Prostate gland (tissue), 2 donors: ENCODE results near the gene PRX. TPM values are rescaled to one million over a fixed set of nuclear protein-coding genes. Genes with fewer than 3 reads are reported as not detected.
"Not testable (repeated sequence)": the region's sequence is repeated elsewhere in the genome, so short reads cannot be mapped to it uniquely, and the experiment has no call there.

Source experiments
- DNase-seq: peaks from one replicate; pipeline ENCODE4 v3.0.0-alpha.2; 2019; ENCODE audit warnings: low spot score
- H3K27ac ChIP-seq, 2 donors: fragments of 200-600 bp; sonication (generic); 2 replicates each; pipeline ENCODE4 v1.5.1; 2017 to 2019
- H3K27me3 ChIP-seq: fragments of 200-600 bp; sonication (generic); replicated peaks from 2 replicates; pipeline ENCODE4 v1.5.1; 2019; ENCODE audit not compliant: insufficient read depth
- H3K36me3 ChIP-seq, 2 donors: fragments of 200-600 bp; sonication (generic); 1 replicate in 1 of 2; 2 replicates in 1 of 2; pipeline versions ENCODE4 v1.5.1 to v1.8.1; 2017 to 2019
- H3K4me1 ChIP-seq: fragments of 200-600 bp; sonication (generic); replicated peaks from 2 replicates; pipeline ENCODE4 v1.5.1; 2019
- H3K4me3 ChIP-seq, 2 donors: fragments of 200-600 bp; sonication (generic); 2 replicates each; pipeline ENCODE4 v1.5.1; 2017 to 2019
- H3K9me3 ChIP-seq: fragments of 200-600 bp; sonication (generic); 2 replicates; pipeline ENCODE4 v1.5.1; 2017
- POLR2A ChIP-seq: fragments of 450-650 bp; IDR thresholded peaks from one replicate; pipeline ENCODE4 v1.6.1; 2016; ENCODE audit warnings: antibody characterized with exemption, mild to moderate bottlenecking
- POLR2AphosphoS5 ChIP-seq: sonication (generic); formaldehyde crosslinking; IDR thresholded peaks from one replicate; pipeline ENCODE4 v1.6.1; 2017; ENCODE audit warnings: antibody characterized with exemption
- WGBS: methylation state at CpG from one replicate; pipeline ENCODE4 v1.1.5; 2018; 5-methylcytosine and 5-hydroxymethylcytosine counted together
- intact Hi-C: fragments of 100-400 bp; cut with DNase I; formaldehyde crosslinking; loops from one replicate; pipeline ENCODE4 v1.14.2; 2022
- total RNA-seq, 2 donors: library from RNA; depleted of rRNA; stranded (reverse); fragments of >200 nt; gene quantifications; one replicate each; pipeline ENCODE4 v1.1.0, GENCODE V29; 2016
- TF ChIP-seq, protein P1 (sequence below), 4 experiments: fragments of 200-600 bp in 2 of 4; fragments of 450-650 bp in 2 of 4; sonication (generic) in 2 of 4; IDR thresholded peaks; 1 replicate in 3 of 4; 2 replicates in 1 of 4; pipeline ENCODE4 v1.5.1; 2016 to 2019; ENCODE audit warnings: antibody characterized with exemption in 4 of 4, mild to moderate bottlenecking in 2 of 4, moderate library complexity in 2 of 4

PRX gene
- total RNA-seq, 2 donors from 2014 or later = 4.1 to 10.7 TPM

DNA sequence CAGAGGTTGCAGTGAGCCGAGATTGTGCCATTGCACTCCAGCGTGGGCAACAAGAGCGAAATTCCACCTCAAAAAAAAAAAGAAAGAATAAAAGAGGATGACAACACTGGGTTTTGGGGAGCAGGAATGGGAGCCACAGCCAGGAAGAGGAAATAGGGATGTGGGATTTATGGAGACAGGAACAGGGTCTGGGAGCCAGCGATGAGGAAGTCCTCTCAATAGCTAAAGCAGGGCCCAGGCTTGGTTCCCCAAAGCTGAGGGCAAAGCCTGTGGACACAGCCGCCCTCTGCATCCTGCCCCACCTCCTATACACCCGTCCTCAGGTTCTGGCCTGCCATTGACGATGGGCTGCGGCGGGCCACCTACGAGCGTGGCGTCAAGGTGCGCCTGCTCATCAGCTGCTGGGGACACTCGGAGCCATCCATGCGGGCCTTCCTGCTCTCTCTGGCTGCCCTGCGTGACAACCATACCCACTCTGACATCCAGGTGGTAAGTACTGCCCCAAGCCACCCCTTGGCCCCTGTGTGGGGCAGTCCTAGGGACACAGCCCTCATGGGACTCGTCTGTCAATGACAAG is 36.8 kb downstream of the PRX start:
- 90% methylated on average over 17 of the region's 17 CpGs for WGBS
- intact Hi-C loops = no loop called here
- TF ChIP-seq POLR2A (no peak), POLR2AphosphoS5 (no peak)
- TF ChIP-seq, protein P1, sequence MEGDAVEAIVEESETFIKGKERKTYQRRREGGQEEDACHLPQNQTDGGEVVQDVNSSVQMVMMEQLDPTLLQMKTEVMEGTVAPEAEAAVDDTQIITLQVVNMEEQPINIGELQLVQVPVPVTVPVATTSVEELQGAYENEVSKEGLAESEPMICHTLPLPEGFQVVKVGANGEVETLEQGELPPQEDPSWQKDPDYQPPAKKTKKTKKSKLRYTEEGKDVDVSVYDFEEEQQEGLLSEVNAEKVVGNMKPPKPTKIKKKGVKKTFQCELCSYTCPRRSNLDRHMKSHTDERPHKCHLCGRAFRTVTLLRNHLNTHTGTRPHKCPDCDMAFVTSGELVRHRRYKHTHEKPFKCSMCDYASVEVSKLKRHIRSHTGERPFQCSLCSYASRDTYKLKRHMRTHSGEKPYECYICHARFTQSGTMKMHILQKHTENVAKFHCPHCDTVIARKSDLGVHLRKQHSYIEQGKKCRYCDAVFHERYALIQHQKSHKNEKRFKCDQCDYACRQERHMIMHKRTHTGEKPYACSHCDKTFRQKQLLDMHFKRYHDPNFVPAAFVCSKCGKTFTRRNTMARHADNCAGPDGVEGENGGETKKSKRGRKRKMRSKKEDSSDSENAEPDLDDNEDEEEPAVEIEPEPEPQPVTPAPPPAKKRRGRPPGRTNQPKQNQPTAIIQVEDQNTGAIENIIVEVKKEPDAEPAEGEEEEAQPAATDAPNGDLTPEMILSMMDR (IDR thresholded peaks at IDR 0.05) = no peak

DNA sequence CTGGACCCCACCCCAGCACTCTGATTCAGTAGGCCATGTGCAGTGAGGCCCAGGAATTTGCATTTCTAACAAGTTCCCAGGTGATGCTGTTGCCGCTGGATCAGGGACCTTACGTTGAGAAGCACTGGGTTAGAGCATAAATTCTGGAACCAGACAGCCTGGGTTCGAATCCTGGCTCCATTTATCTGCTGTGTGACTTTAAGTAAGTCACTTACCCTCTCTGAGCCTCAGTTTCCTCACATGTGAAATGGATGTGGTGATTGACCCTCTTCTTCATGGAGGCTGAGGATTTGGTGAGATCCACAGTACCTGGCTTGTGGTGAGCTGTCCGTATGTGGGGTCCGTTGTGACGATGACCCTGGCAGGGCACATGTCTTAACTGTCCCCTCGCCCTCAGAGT is 39.1 kb downstream of the PRX start:
- WGBS = 97% methylated on average over 7 of the region's 7 CpGs
- DNase-seq = no peak
- Histone ChIP-seq H3K9me3 (no peaks in the 10 kb centered on the region), H3K4me1 (no peaks in the 10 kb centered on the region), H3K27ac (no peak overlapping the region), H3K36me3 (peaks cover 0 to 6% of the 10 kb centered on the region in 2 donors), H3K4me3 (no peak overlapping the region), H3K27me3 (no peaks in the 10 kb centered on the region)
- TF ChIP-seq POLR2AphosphoS5 (no peak), POLR2A (no peak)
- TF ChIP-seq, protein P1 (IDR thresholded peaks at IDR 0.05) = no peak
- intact Hi-C loops = no loop called here

More for the DNA sequence above, 36.8 kb downstream of the PRX start:
- Histone ChIP-seq H3K27me3 (no peaks in the 10 kb centered on the region), H3K4me3 (no peak overlapping the region), H3K4me1 (no peaks in the 10 kb centered on the region), H3K9me3 (no peaks in the 10 kb centered on the region), H3K27ac (no peak overlapping the region), H3K36me3 (peaks cover 0 to 4% of the 10 kb centered on the region in 2 donors)
- no peak for DNase-seq

DNA sequence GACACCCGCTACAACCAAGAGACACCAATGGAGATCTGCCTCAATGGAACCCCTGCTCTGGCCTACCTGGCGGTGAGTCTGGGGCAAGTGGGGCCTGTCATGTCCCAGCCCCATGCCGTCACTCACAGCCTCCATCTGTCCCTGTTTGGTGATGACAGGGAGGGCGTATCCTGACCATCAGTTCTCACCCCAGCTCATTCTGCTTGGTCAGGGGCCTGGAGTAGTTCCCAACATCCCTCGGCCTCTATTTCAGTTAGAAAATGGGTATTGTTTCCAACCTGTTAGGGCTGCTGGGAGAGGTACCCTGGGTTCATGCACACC is 41.4 kb downstream of the PRX start:
- 86% methylated on average over 5 of the region's 5 CpGs for WGBS
- Histone ChIP-seq H3K4me1 (no peaks in the 10 kb centered on the region), H3K36me3 (peaks cover 0 to 4% of the 10 kb centered on the region in 2 donors), H3K4me3 (no peak overlapping the region), H3K9me3 (no peaks in the 10 kb centered on the region), H3K27ac (no peak overlapping the region), H3K27me3 (no peaks in the 10 kb centered on the region)
- intact Hi-C loops = no loop called here
- TF ChIP-seq POLR2AphosphoS5 = no peak
- TF ChIP-seq POLR2A = no peak
- TF ChIP-seq, protein P1 (IDR thresholded peaks at IDR 0.05) = no peak
- DNase-seq = no peak

DNA sequence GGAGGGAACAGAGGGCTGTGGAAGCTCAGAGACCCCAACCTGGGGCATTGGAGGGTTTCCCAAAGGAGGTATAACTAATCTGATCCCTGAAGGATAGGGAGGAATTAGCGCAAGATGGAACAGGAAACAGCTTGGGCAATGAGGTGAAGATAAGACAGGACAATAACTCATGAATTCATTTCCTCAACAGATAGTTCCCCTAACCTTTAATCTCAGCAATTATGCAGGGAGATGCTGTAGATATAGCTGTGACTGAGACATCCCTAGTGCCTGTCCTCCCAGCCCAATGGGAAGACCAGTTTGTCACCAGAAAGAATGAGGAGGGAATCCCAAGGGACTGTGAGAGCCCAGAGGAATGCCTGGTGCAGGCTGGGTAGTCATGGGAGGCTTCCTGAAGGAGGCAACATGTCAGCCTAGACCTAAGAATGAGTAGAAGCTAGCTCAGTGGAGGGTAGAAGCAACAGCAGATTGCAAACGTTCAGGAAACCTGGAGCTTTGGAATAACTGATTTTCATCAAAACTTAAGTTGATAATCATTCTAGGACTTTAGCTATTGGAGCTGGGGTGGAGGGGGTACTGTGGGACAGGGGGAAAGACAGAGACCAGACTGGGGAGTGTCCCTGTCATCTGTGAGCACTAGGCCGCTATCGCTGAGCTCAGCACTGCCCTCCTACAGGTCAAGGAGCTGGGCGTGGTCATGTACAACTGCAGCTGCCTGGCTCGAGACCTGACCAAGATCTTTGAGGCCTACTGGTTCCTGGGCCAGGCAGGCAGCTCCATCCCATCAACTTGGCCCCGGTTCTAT is 42.0 kb downstream of the PRX start:
- 90% methylated on average over 7 of the region's 7 CpGs for WGBS
- Histone ChIP-seq H3K36me3 (peaks cover 0 to 4% of the 10 kb centered on the region in 2 donors), H3K9me3 (no peaks in the 10 kb centered on the region), H3K27ac (no peak overlapping the region), H3K4me1 (no peaks in the 10 kb centered on the region), H3K4me3 (no peak overlapping the region), H3K27me3 (no peaks in the 10 kb centered on the region)
- intact Hi-C loops = no loop called here
- DNase-seq = no peak
- TF ChIP-seq, protein P1 (IDR thresholded peaks at IDR 0.05) = no peak
- no peak for TF ChIP-seq POLR2A
- no peak for TF ChIP-seq POLR2AphosphoS5

DNA sequence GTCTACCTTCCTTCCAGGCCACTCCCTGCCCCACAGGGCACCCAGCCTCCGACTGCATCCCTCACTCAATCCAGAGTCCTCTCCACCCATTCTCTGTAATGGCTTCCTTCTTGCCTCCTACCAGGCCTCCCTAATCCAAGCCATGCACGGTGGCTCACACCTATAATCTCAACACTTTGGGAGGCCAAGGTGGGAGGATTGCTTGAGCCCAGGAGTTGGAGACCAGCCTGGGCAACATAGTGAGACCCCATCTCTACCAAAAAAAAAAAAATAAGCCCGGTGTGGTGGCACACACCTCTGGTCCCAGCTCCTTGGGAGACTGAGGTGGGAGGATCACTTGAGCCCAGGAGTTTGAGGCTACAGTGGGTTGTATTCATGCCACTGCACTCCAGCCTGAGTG is 42.9 kb downstream of the PRX start:
- H3K4me1 ChIP-seq, DNase-seq: not testable (repeated sequence)

More for the DNA sequence above, 42.9 kb downstream of the PRX start:
- H3K9me3 ChIP-seq, H3K36me3 ChIP-seq, H3K27me3 ChIP-seq, intact Hi-C loops, H3K4me3 ChIP-seq, H3K27ac ChIP-seq: not testable (repeated sequence)
- WGBS = 91% methylated on average over 3 of the region's 3 CpGs
